ENCODE measurements around the gene NPAS1.

The NPAS1 gene, protein sequence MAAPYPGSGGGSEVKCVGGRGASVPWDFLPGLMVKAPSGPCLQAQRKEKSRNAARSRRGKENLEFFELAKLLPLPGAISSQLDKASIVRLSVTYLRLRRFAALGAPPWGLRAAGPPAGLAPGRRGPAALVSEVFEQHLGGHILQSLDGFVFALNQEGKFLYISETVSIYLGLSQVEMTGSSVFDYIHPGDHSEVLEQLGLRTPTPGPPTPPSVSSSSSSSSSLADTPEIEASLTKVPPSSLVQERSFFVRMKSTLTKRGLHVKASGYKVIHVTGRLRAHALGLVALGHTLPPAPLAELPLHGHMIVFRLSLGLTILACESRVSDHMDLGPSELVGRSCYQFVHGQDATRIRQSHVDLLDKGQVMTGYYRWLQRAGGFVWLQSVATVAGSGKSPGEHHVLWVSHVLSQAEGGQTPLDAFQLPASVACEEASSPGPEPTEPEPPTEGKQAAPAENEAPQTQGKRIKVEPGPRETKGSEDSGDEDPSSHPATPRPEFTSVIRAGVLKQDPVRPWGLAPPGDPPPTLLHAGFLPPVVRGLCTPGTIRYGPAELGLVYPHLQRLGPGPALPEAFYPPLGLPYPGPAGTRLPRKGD

GRCh38 chr19:47019431-47020041 lies at the start of gene NPAS1:
Gene NPAS1 (plus strand): TSS chr19:47019837. CDS start chr19:47021048, 1,211 bp downstream.
- TF ChIP-seq, protein P1, sequence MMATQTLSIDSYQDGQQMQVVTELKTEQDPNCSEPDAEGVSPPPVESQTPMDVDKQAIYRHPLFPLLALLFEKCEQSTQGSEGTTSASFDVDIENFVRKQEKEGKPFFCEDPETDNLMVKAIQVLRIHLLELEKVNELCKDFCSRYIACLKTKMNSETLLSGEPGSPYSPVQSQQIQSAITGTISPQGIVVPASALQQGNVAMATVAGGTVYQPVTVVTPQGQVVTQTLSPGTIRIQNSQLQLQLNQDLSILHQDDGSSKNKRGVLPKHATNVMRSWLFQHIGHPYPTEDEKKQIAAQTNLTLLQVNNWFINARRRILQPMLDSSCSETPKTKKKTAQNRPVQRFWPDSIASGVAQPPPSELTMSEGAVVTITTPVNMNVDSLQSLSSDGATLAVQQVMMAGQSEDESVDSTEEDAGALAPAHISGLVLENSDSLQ (IDR thresholded peaks at IDR 0.05) = no peak
- TF ChIP-seq SP1 (IDR thresholded peaks at IDR 0.05) (no peak), BHLHE40 (IDR thresholded peaks at IDR 0.05; ENCODE audit: borderline replicate concordance) (no peak), FOXM1 (IDR thresholded peaks at IDR 0.05; ENCODE audit: borderline replicate concordance) (no peak), LEF1 (IDR thresholded peaks at IDR 0.05; ENCODE audit: borderline replicate concordance) (no peak), ELF4 (IDR thresholded peaks at IDR 0.05) (no peak), SUZ12 (IDR thresholded peaks at IDR 0.05) (no peak), FOXA1 (IDR thresholded peaks at IDR 0.05) (no peak), TARDBP (IDR thresholded peaks at IDR 0.05) (no peak), CTBP1 (IDR thresholded peaks at IDR 0.05; ENCODE audit: borderline replicate concordance) (no peak), FOXK2 (IDR thresholded peaks at IDR 0.05) (no peak), ARNT (IDR thresholded peaks at IDR 0.05) (no peak), ZNF384 (IDR thresholded peaks at IDR 0.05) (no peak)
- ChIA-PET CTCF (interaction anchor here (0.7 kb wide), 1 partner anchor 191 kb away, joined by 3 read pairs; no protein-coding TSS in a partner anchor), POLR2A (interaction anchor here (0.6 to 1.6 kb wide), 4 partner anchors 16 to 128 kb away, joined by 3 to 7 read pairs (median 4); partner anchors contain the start of gene ZC3H4)
- DNase-seq (ENCODE audit: extremely low spot score) = peak; percentile 77

DNA sequence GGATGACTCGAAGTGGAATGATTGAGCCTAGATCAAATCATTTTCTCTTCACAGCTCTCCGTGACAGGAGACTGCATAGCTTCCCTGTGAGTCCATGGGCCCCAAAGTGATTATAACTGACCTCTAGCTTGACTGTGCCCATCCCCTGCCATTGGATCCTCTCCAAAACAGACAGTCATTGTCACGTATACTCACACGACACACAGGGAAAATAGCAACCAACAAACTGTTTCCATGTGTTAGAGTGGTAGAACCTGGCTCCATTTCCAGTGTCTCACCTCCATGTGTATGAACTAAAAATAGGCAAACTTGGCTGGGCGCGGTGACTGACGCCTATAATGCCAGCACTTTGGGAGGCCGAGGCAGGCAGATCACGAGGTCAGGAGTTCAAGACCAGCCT lies 48.8 kb upstream of the NPAS1 start:
- CTCF ChIA-PET = no interaction called here
- TF ChIP-seq SUZ12 (IDR thresholded peaks at IDR 0.05) = no peak
- TF ChIP-seq, protein P1 (IDR thresholded peaks at IDR 0.05) = no peak
- TF ChIP-seq L3MBTL2 (conservative IDR thresholded peaks at IDR 0.05) = no peak
- TF ChIP-seq FOXK2 (IDR thresholded peaks at IDR 0.05) = no peak
- TF ChIP-seq SP1 (IDR thresholded peaks at IDR 0.05) = no peak
- TF ChIP-seq CTBP1 (IDR thresholded peaks at IDR 0.05; ENCODE audit: borderline replicate concordance) = no peak
- TF ChIP-seq FOXA1 (IDR thresholded peaks at IDR 0.05) = no peak
- TF ChIP-seq FOXM1 (IDR thresholded peaks at IDR 0.05; ENCODE audit: borderline replicate concordance) = no peak
- TF ChIP-seq ELF4 (IDR thresholded peaks at IDR 0.05) = no peak
- no peak for TF ChIP-seq HDGF (IDR thresholded peaks at IDR 0.05; ENCODE audit: borderline replicate concordance)
- TF ChIP-seq NFRKB (IDR thresholded peaks at IDR 0.05) = no peak
- no peak for TF ChIP-seq LEF1 (IDR thresholded peaks at IDR 0.05; ENCODE audit: borderline replicate concordance)
- no peak for TF ChIP-seq ZNF384 (IDR thresholded peaks at IDR 0.05)
- no peak for TF ChIP-seq BHLHE40 (IDR thresholded peaks at IDR 0.05; ENCODE audit: borderline replicate concordance)
- no peak for TF ChIP-seq TARDBP (IDR thresholded peaks at IDR 0.05)
- no peak for TF ChIP-seq ARNT (IDR thresholded peaks at IDR 0.05)
- DNase-seq (ENCODE audit: extremely low spot score) = no peak
- POLR2A ChIA-PET = no interaction called here

- no peak for DNase-seq (ENCODE audit: extremely low spot score)
- CTCF ChIA-PET = no interaction called here
- POLR2A ChIA-PET = no interaction called here
- TF ChIP-seq NFRKB (IDR thresholded peaks at IDR 0.05) (no peak), L3MBTL2 (conservative IDR thresholded peaks at IDR 0.05) (no peak), FOXK2 (IDR thresholded peaks at IDR 0.05) (no peak), ARNT (IDR thresholded peaks at IDR 0.05) (no peak), FOXM1 (IDR thresholded peaks at IDR 0.05; ENCODE audit: borderline replicate concordance) (no peak), FOXA1 (IDR thresholded peaks at IDR 0.05) (no peak)
- TF ChIP-seq, protein P1 (IDR thresholded peaks at IDR 0.05) = no peak
Observed at GRCh38 chr19:46972311-46972710, 47.3 kb upstream of the NPAS1 start.

- TF ChIP-seq FOXK2 (IDR thresholded peaks at IDR 0.05) (no peak), TARDBP (IDR thresholded peaks at IDR 0.05) (no peak), BHLHE40 (IDR thresholded peaks at IDR 0.05; ENCODE audit: borderline replicate concordance) (no peak), L3MBTL2 (conservative IDR thresholded peaks at IDR 0.05) (no peak), SUZ12 (IDR thresholded peaks at IDR 0.05) (no peak), LEF1 (IDR thresholded peaks at IDR 0.05; ENCODE audit: borderline replicate concordance) (no peak), FOXA1 (IDR thresholded peaks at IDR 0.05) (no peak), ELF4 (IDR thresholded peaks at IDR 0.05) (no peak), SP1 (IDR thresholded peaks at IDR 0.05) (no peak), ARNT (IDR thresholded peaks at IDR 0.05) (no peak), ZNF384 (IDR thresholded peaks at IDR 0.05) (no peak), CTBP1 (IDR thresholded peaks at IDR 0.05; ENCODE audit: borderline replicate concordance) (no peak), FOXM1 (IDR thresholded peaks at IDR 0.05; ENCODE audit: borderline replicate concordance) (no peak), NFRKB (IDR thresholded peaks at IDR 0.05) (no peak), HDGF (IDR thresholded peaks at IDR 0.05; ENCODE audit: borderline replicate concordance) (no peak)
- TF ChIP-seq, protein P1 (IDR thresholded peaks at IDR 0.05) = no peak
- no peak for DNase-seq (ENCODE audit: extremely low spot score)
- CTCF ChIA-PET = interaction anchor here (1.0 kb wide), 1 partner anchor 16 kb away, joined by 4 read pairs; no protein-coding TSS in a partner anchor
- POLR2A ChIA-PET = no interaction called here
Observed at GRCh38 chr19:46974181-46974580, 45.5 kb upstream of the NPAS1 start.
